OCI-LY3 (cell line): ENCODE results near the gene TVP23C.

Experiments
- H2AFZ ChIP-seq: fragments of 200-600, 300-600 bp; shearing (Covaris generic); 2 replicates; pipeline ENCODE4 v1.6.0; 2014; ENCODE audit warnings: antibody characterized with exemption, low read depth, low read length
- H3K27ac ChIP-seq: fragments of 200-600, 300-600 bp; sonication (generic); 2 replicates; pipeline ENCODE4 v1.5.1; 2014; ENCODE audit warnings: mild to moderate bottlenecking, low read length, moderate library complexity, mixed read lengths
- H3K27me3 ChIP-seq: fragments of 200-600, 300-600 bp; sonication (generic); 2 replicates; pipeline ENCODE4 v1.6.1; 2014; ENCODE audit warnings: low read depth, low read length, mixed read lengths
- H3K36me3 ChIP-seq: fragments of 200-600, 300-600 bp; sonication (generic); replicated peaks from 2 replicates; pipeline ENCODE3; 2014; ENCODE audit warnings: low read depth, low read length, mixed read lengths
- H3K4me1 ChIP-seq: fragments of 300-600, 200-600 bp; sonication (generic); 2 replicates; pipeline ENCODE4 v1.6.1; 2014; ENCODE audit warnings: low read length, mixed read lengths
- H3K4me2 ChIP-seq: fragments of 200-600, 300-600 bp; sonication (generic); 2 replicates; pipeline ENCODE4 v1.6.1; 2014; ENCODE audit warnings: low read length, mixed read lengths
- H3K4me3 ChIP-seq: fragments of 300-600, 200-600 bp; sonication (generic); 2 replicates; pipeline ENCODE4 v1.5.1; 2014; ENCODE audit warnings: antibody characterized with exemption, mild to moderate bottlenecking, low read length, moderate library complexity
- H3K79me2 ChIP-seq: fragments of 300-600, 200-600 bp; shearing (Covaris generic); 2 replicates; pipeline ENCODE4 v1.6.1; 2014; ENCODE audit warnings: mild to moderate bottlenecking, low read length, mixed read lengths
- H3K9ac ChIP-seq: fragments of 300-600, 200-600 bp; shearing (Covaris generic); 2 replicates; pipeline ENCODE4 v1.6.0; 2014; ENCODE audit warnings: mild to moderate bottlenecking, low read length, moderate library complexity
- H3K9me3 ChIP-seq: fragments of 200-600, 300-600 bp; shearing (Covaris generic); 2 replicates; pipeline ENCODE4 v1.6.1; 2014; ENCODE audit warnings: low read length, mixed read lengths; ENCODE audit not compliant: insufficient read depth
- H4K20me1 ChIP-seq: fragments of 200-600, 300-600 bp; sonication (generic); 2 replicates; pipeline ENCODE4 v1.6.1; 2016; ENCODE audit warnings: low read length, mixed read lengths; ENCODE audit not compliant: insufficient read depth
- EZH2phosphoT487 ChIP-seq: fragments of 200-600 bp; shearing (Covaris generic); IDR thresholded peaks from 2 replicates; pipeline ENCODE4 v1.6.1; 2018; ENCODE audit warnings: antibody characterized with exemption, mixed run types, low read depth
- TF ChIP-seq, protein P1 (sequence below): fragments of 200-600, 300-600 bp; sonication (generic); IDR thresholded peaks from 2 replicates; pipeline ENCODE4 v1.5.1; 2014; ENCODE audit warnings: antibody characterized with exemption, low read length, low read depth

The TVP23C gene

GRCh38 chr17:15483431-15483830 is 79.9 kb downstream of the TVP23C start:
- Histone ChIP-seq H3K27me3 (no peaks in the 10 kb centered on the region), H3K9ac (no peak overlapping the region), H3K4me2 (no peak overlapping the region), H3K4me1 (no peaks in the 10 kb centered on the region), H3K27ac (no peak overlapping the region), H3K79me2 (no peaks in the 10 kb centered on the region), H4K20me1 (no peaks in the 10 kb centered on the region), H3K4me3 (no peak overlapping the region), H2AFZ (no peak overlapping the region), H3K36me3 (no peaks in the 10 kb centered on the region), H3K9me3 (no peaks in the 10 kb centered on the region)
- TF ChIP-seq, protein P1, sequence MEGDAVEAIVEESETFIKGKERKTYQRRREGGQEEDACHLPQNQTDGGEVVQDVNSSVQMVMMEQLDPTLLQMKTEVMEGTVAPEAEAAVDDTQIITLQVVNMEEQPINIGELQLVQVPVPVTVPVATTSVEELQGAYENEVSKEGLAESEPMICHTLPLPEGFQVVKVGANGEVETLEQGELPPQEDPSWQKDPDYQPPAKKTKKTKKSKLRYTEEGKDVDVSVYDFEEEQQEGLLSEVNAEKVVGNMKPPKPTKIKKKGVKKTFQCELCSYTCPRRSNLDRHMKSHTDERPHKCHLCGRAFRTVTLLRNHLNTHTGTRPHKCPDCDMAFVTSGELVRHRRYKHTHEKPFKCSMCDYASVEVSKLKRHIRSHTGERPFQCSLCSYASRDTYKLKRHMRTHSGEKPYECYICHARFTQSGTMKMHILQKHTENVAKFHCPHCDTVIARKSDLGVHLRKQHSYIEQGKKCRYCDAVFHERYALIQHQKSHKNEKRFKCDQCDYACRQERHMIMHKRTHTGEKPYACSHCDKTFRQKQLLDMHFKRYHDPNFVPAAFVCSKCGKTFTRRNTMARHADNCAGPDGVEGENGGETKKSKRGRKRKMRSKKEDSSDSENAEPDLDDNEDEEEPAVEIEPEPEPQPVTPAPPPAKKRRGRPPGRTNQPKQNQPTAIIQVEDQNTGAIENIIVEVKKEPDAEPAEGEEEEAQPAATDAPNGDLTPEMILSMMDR: no peak
- TF ChIP-seq EZH2phosphoT487: no peak

GRCh38 chr17:15482476-15482875 is 80.8 kb downstream of the TVP23C start:
- Histone ChIP-seq H3K79me2 (no peaks in the 10 kb centered on the region), H3K9ac (no peak overlapping the region), H3K4me2 (no peak overlapping the region), H3K4me1 (no peaks in the 10 kb centered on the region), H3K36me3 (no peaks in the 10 kb centered on the region), H4K20me1 (no peaks in the 10 kb centered on the region), H3K9me3 (no peaks in the 10 kb centered on the region), H2AFZ (no peak overlapping the region), H3K27me3 (no peaks in the 10 kb centered on the region), H3K27ac (no peak overlapping the region), H3K4me3 (no peak overlapping the region)
- TF ChIP-seq, protein P1: no peak
- TF ChIP-seq EZH2phosphoT487: no peak

GRCh38 chr17:15481481-15481880 is 81.8 kb downstream of the TVP23C start:
- no peak overlapping the region for H2AFZ ChIP-seq
- H3K36me3 ChIP-seq: no peaks in the 10 kb centered on the region
- H3K79me2 ChIP-seq: no peaks in the 10 kb centered on the region
- H3K27ac ChIP-seq: no peak overlapping the region
- no peak overlapping the region for H3K4me3 ChIP-seq
- H3K9me3 ChIP-seq: no peaks in the 10 kb centered on the region
- H3K4me2 ChIP-seq: no peak overlapping the region
- H3K27me3 ChIP-seq: no peaks in the 10 kb centered on the region
- no peak for TF ChIP-seq EZH2phosphoT487
- TF ChIP-seq, protein P1: no peak
- H4K20me1 ChIP-seq: no peaks in the 10 kb centered on the region
- H3K9ac ChIP-seq: no peak overlapping the region
- no peaks in the 10 kb centered on the region for H3K4me1 ChIP-seq

- no peak for TF ChIP-seq EZH2phosphoT487
- TF ChIP-seq, protein P1: no peak
- Histone ChIP-seq H3K36me3 (no peaks in the 10 kb centered on the region), H4K20me1 (no peaks in the 10 kb centered on the region), H3K9me3 (no peaks in the 10 kb centered on the region), H2AFZ (no peak overlapping the region), H3K79me2 (no peaks in the 10 kb centered on the region), H3K9ac (no peak overlapping the region), H3K27me3 (no peaks in the 10 kb centered on the region), H3K4me1 (no peaks in the 10 kb centered on the region), H3K27ac (no peak overlapping the region), H3K4me2 (no peak overlapping the region), H3K4me3 (no peak overlapping the region)
Measured at GRCh38 chr17:15480204-15480603, 83.1 kb downstream of the TVP23C start.
